Mucosa of descending colon (tissue), 3 donors: ENCODE measurements around the gene PDE4D. TPM values are rescaled to one million over a fixed set of nuclear protein-coding genes. Genes with fewer than 3 reads are reported as not detected.

Source experiments
- ATAC-seq: fragments of 200-7000 bp; cut with Tn5 transposase; one replicate; pipeline ENCODE4 v1.9.1; 2020; ENCODE audit warnings: mild to moderate bottlenecking, moderate library complexity
- DNase-seq, 3 donors: peaks; one replicate each; pipeline ENCODE4 v3.0.0-alpha.2; 2020
- H3K36me3 ChIP-seq: fragments of 200-600 bp; one replicate; pipeline ENCODE4 v1.8.0; 2021; ENCODE audit warnings: low read depth, mild to moderate bottlenecking
- H3K4me1 ChIP-seq: fragments of 200-600 bp; one replicate; pipeline ENCODE4 v1.8.0; 2021; ENCODE audit warnings: low read depth, mild to moderate bottlenecking
- H3K4me3 ChIP-seq: fragments of 200-600 bp; one replicate; pipeline ENCODE4 v1.8.0; 2021; ENCODE audit warnings: mild to moderate bottlenecking
- H3K9me3 ChIP-seq: fragments of 200-600 bp; one replicate; pipeline ENCODE4 v1.8.0; 2021; ENCODE audit warnings: mild to moderate bottlenecking
- CTCF ChIP-seq: fragments of 200-600 bp; IDR thresholded peaks from one replicate; pipeline ENCODE4 v1.8.0; 2022; ENCODE audit warnings: antibody characterized with exemption, mild to moderate bottlenecking
- intact Hi-C, 2 donors: fragments of 100-400 bp; cut with DNase I in 1 of 2; cut with micrococcal nuclease in 1 of 2; formaldehyde crosslinking; loops; one replicate each; pipeline versions ENCODE4 v1.11.0 to v1.11.1; 2022; cut with DNase I, micrococcal nuclease
- total RNA-seq, 3 donors: library from RNA; stranded (reverse); fragmentation: NEBNext Ultra II Directional in 2 of 3; extraction: Animal tissue kit (Norgen Biotek cat#: 25700) in 2 of 3; gene quantifications; one replicate each; pipeline versions ENCODE4 v1.2.1 to v1.2.4, GENCODE V29; 2021 to 2023
- donor health status: DM: no; HTN: no; CAD: no; lungs with moderate emphysema.
- donor health status: DM: no; HTN: no; CAD: no.
- donor health status: DM: no; HTN: yes; CAD: no.

PDE4D gene
- total RNA-seq, 3 donors from 2014 or later = 37.9 to 137 (median 100) TPM

DNA sequence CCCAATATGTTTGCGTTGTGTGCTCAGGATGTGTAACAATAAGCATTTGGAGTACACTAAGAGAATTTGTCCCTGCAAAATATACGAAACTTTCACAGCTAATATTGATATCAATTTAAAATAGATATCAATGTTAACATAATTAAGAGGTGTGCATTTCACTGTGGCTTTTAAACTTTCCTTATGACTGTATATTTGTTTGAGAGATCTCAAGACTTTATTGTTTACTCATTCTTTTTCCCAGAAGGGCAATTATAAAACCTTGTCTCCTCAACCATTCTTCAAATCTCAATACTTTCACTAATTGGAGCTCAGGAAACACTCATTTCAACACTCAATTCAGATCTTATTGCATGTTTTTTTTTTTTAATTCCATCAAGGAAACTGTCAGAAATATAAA lies 241.1 kb downstream of the PDE4D start:
- intact Hi-C loops = no loop called here
- no peak for DNase-seq
- no peak for ATAC-seq
- peaks cover 7% of the 10 kb centered on the region for H3K4me1 ChIP-seq
- no peak overlapping the region for H3K4me3 ChIP-seq
- TF ChIP-seq CTCF = no peak
- no peaks in the 10 kb centered on the region for H3K36me3 ChIP-seq
- no peaks in the 10 kb centered on the region for H3K9me3 ChIP-seq

- no peak overlapping the region for H3K4me3 ChIP-seq
- peak; percentile 96 for ATAC-seq
- H3K4me1 ChIP-seq = peaks cover 7% of the 10 kb centered on the region
- H3K36me3 ChIP-seq = no peaks in the 10 kb centered on the region
- no peak for TF ChIP-seq CTCF
- intact Hi-C loops = no loop called here
- DNase-seq = peak in 2 of 3 donors; percentile 39 to 62
- H3K9me3 ChIP-seq = no peaks in the 10 kb centered on the region
Measured at GRCh38 chr5:59648949-59649921, 244.3 kb downstream of the PDE4D start.

- DNase-seq = no peak
- intact Hi-C loops = no loop called here
- peaks cover 7% of the 10 kb centered on the region for H3K4me1 ChIP-seq
- H3K4me3 ChIP-seq = no peak overlapping the region
- TF ChIP-seq CTCF = no peak
- no peaks in the 10 kb centered on the region for H3K36me3 ChIP-seq
- no peak for ATAC-seq
- no peaks in the 10 kb centered on the region for H3K9me3 ChIP-seq
Measured at GRCh38 chr5:59648038-59648831, 245.3 kb downstream of the PDE4D start.

- Histone ChIP-seq H3K9me3 (no peaks in the 10 kb centered on the region), H3K4me3 (no peak overlapping the region), H3K4me1 (peaks cover 7% of the 10 kb centered on the region), H3K36me3 (no peaks in the 10 kb centered on the region)
- ATAC-seq (no peak), DNase-seq (no peak)
- intact Hi-C loops = no loop called here
- no peak for TF ChIP-seq CTCF
Measured at GRCh38 chr5:59645380-59645779, 248.1 kb downstream of the PDE4D start.

GRCh38 chr5:59640411-59640810 lies 253.1 kb downstream of the PDE4D start:
- Histone ChIP-seq H3K4me1 (no peaks in the 10 kb centered on the region), H3K9me3 (no peaks in the 10 kb centered on the region), H3K4me3 (no peak overlapping the region), H3K36me3 (no peaks in the 10 kb centered on the region)
- intact Hi-C loops = no loop called here
- no peak for ATAC-seq
- TF ChIP-seq CTCF = no peak
- DNase-seq = no peak
